Measurements from ENCODE around the gene ADGRB2.

Gene ADGRB2

GRCh38 chr1:31695327-31695726, 68.8 kb downstream of the ADGRB2 start:
- H3K27ac ChIP-seq (ENCODE audit: low read depth, low read length) = no peak overlapping the region
- peaks cover 8% of the 10 kb centered on the region; the same call in 1 of the 2 replicates for H3K36me3 ChIP-seq (ENCODE audit: control insufficient read depth, insufficient read depth, low read length)
- no peak overlapping the region for H3K9ac ChIP-seq (ENCODE audit: low read depth, low read length)
- H3K9me3 ChIP-seq (ENCODE audit: control insufficient read depth, insufficient read depth, low read length) = no peaks in the 10 kb centered on the region
- H3K4me1 ChIP-seq (ENCODE audit: control insufficient read depth, insufficient read depth, low read length) = 0 out of 2 replicates have a peak, but pooled peaks cover under 1% of the 10 kb centered on the region
- no peaks in the 10 kb centered on the region for H3K27me3 ChIP-seq (ENCODE audit: control insufficient read depth, insufficient read depth, low read length)
- H3K4me3 ChIP-seq (ENCODE audit: low read depth, low read length) = no peak overlapping the region

- Histone ChIP-seq H3K27ac (ENCODE audit: low read depth, low read length) (no peak overlapping the region), H3K4me3 (ENCODE audit: low read depth, low read length) (no peak overlapping the region), H3K9ac (ENCODE audit: low read depth, low read length) (no peak overlapping the region), H3K9me3 (ENCODE audit: control insufficient read depth, insufficient read depth, low read length) (no peaks in the 10 kb centered on the region), H3K4me1 (ENCODE audit: control insufficient read depth, insufficient read depth, low read length) (no peaks in the 10 kb centered on the region), H3K27me3 (ENCODE audit: control insufficient read depth, insufficient read depth, low read length) (no peaks in the 10 kb centered on the region), H3K36me3 (ENCODE audit: control insufficient read depth, insufficient read depth, low read length) (peaks cover 8% of the 10 kb centered on the region; the same call in 1 of the 2 replicates)
Measured at GRCh38 chr1:31694964-31695313, 69.2 kb downstream of the ADGRB2 start.

- Histone ChIP-seq H3K27ac (ENCODE audit: low read depth, low read length) (no peak overlapping the region), H3K9ac (ENCODE audit: low read depth, low read length) (no peak overlapping the region), H3K4me1 (ENCODE audit: control insufficient read depth, insufficient read depth, low read length) (no peaks in the 10 kb centered on the region), H3K4me3 (ENCODE audit: low read depth, low read length) (no peak overlapping the region), H3K36me3 (ENCODE audit: control insufficient read depth, insufficient read depth, low read length) (peaks cover 3% of the 10 kb centered on the region; the same call in 1 of the 2 replicates), H3K9me3 (ENCODE audit: control insufficient read depth, insufficient read depth, low read length) (no peaks in the 10 kb centered on the region), H3K27me3 (ENCODE audit: control insufficient read depth, insufficient read depth, low read length) (no peaks in the 10 kb centered on the region)
Measured at GRCh38 chr1:31694069-31694963, 69.8 kb downstream of the ADGRB2 start.

GRCh38 chr1:31693231-31693630, 70.9 kb downstream of the ADGRB2 start:
- Histone ChIP-seq H3K4me3 (ENCODE audit: low read depth, low read length) (no peak overlapping the region), H3K4me1 (ENCODE audit: control insufficient read depth, insufficient read depth, low read length) (no peaks in the 10 kb centered on the region), H3K27ac (ENCODE audit: low read depth, low read length) (no peak overlapping the region), H3K9me3 (ENCODE audit: control insufficient read depth, insufficient read depth, low read length) (no peaks in the 10 kb centered on the region), H3K27me3 (ENCODE audit: control insufficient read depth, insufficient read depth, low read length) (no peaks in the 10 kb centered on the region), H3K9ac (ENCODE audit: low read depth, low read length) (no peak overlapping the region), H3K36me3 (ENCODE audit: control insufficient read depth, insufficient read depth, low read length) (no peaks in the 10 kb centered on the region)

GRCh38 chr1:31691951-31692350, 72.2 kb downstream of the ADGRB2 start:
- Histone ChIP-seq H3K4me1 (ENCODE audit: control insufficient read depth, insufficient read depth, low read length) (no peaks in the 10 kb centered on the region), H3K9ac (ENCODE audit: low read depth, low read length) (no peak overlapping the region), H3K27ac (ENCODE audit: low read depth, low read length) (no peak overlapping the region), H3K4me3 (ENCODE audit: low read depth, low read length) (no peak overlapping the region), H3K9me3 (ENCODE audit: control insufficient read depth, insufficient read depth, low read length) (no peaks in the 10 kb centered on the region), H3K27me3 (ENCODE audit: control insufficient read depth, insufficient read depth, low read length) (no peaks in the 10 kb centered on the region), H3K36me3 (ENCODE audit: control insufficient read depth, insufficient read depth, low read length) (no peaks in the 10 kb centered on the region)

GRCh38 chr1:31691446-31691845, 72.7 kb downstream of the ADGRB2 start:
- Histone ChIP-seq H3K36me3 (ENCODE audit: control insufficient read depth, insufficient read depth, low read length) (no peaks in the 10 kb centered on the region), H3K4me3 (ENCODE audit: low read depth, low read length) (no peak overlapping the region), H3K27ac (ENCODE audit: low read depth, low read length) (no peak overlapping the region), H3K27me3 (ENCODE audit: control insufficient read depth, insufficient read depth, low read length) (no peaks in the 10 kb centered on the region), H3K9ac (ENCODE audit: low read depth, low read length) (no peak overlapping the region), H3K9me3 (ENCODE audit: control insufficient read depth, insufficient read depth, low read length) (no peaks in the 10 kb centered on the region), H3K4me1 (ENCODE audit: control insufficient read depth, insufficient read depth, low read length) (no peaks in the 10 kb centered on the region)

- Histone ChIP-seq H3K9me3 (ENCODE audit: control insufficient read depth, insufficient read depth, low read length) (no peaks in the 10 kb centered on the region), H3K27me3 (ENCODE audit: control insufficient read depth, insufficient read depth, low read length) (no peaks in the 10 kb centered on the region), H3K4me1 (ENCODE audit: control insufficient read depth, insufficient read depth, low read length) (no peaks in the 10 kb centered on the region)
Measured at GRCh38 chr1:31690921-31691320, 73.2 kb downstream of the ADGRB2 start.

GRCh38 chr1:31689854-31690253, 74.3 kb downstream of the ADGRB2 start:
- Histone ChIP-seq H3K4me1 (ENCODE audit: control insufficient read depth, insufficient read depth, low read length) (no peaks in the 10 kb centered on the region), H3K36me3 (ENCODE audit: control insufficient read depth, insufficient read depth, low read length) (no peaks in the 10 kb centered on the region), H3K9me3 (ENCODE audit: control insufficient read depth, insufficient read depth, low read length) (no peaks in the 10 kb centered on the region), H3K27me3 (ENCODE audit: control insufficient read depth, insufficient read depth, low read length) (no peaks in the 10 kb centered on the region), H3K9ac (ENCODE audit: low read depth, low read length) (no peak overlapping the region), H3K4me3 (ENCODE audit: low read depth, low read length) (no peak overlapping the region), H3K27ac (ENCODE audit: low read depth, low read length) (no peak overlapping the region)

More at GRCh38 chr1:31690921-31691320, 73.2 kb downstream of the ADGRB2 start:
- no peak overlapping the region for H3K9ac ChIP-seq (ENCODE audit: low read depth, low read length)
- H3K4me3 ChIP-seq (ENCODE audit: low read depth, low read length) = no peak overlapping the region
- H3K36me3 ChIP-seq (ENCODE audit: control insufficient read depth, insufficient read depth, low read length) = no peaks in the 10 kb centered on the region
- H3K27ac ChIP-seq (ENCODE audit: low read depth, low read length) = no peak overlapping the region

GRCh38 chr1:31689379-31689778, 74.8 kb downstream of the ADGRB2 start:
- H3K4me1 ChIP-seq (ENCODE audit: control insufficient read depth, insufficient read depth, low read length) = no peaks in the 10 kb centered on the region
- H3K27ac ChIP-seq (ENCODE audit: low read depth, low read length) = no peak overlapping the region
- no peaks in the 10 kb centered on the region for H3K36me3 ChIP-seq (ENCODE audit: control insufficient read depth, insufficient read depth, low read length)
- no peaks in the 10 kb centered on the region for H3K9me3 ChIP-seq (ENCODE audit: control insufficient read depth, insufficient read depth, low read length)
- H3K4me3 ChIP-seq (ENCODE audit: low read depth, low read length) = no peak overlapping the region
- H3K27me3 ChIP-seq (ENCODE audit: control insufficient read depth, insufficient read depth, low read length) = no peaks in the 10 kb centered on the region
- H3K9ac ChIP-seq (ENCODE audit: low read depth, low read length) = no peak overlapping the region

- H3K4me1 ChIP-seq (ENCODE audit: control insufficient read depth, insufficient read depth, low read length) = no peaks in the 10 kb centered on the region
- H3K27me3 ChIP-seq (ENCODE audit: control insufficient read depth, insufficient read depth, low read length) = no peaks in the 10 kb centered on the region
- no peaks in the 10 kb centered on the region for H3K9me3 ChIP-seq (ENCODE audit: control insufficient read depth, insufficient read depth, low read length)
- H3K9ac ChIP-seq (ENCODE audit: low read depth, low read length) = no peak overlapping the region
- H3K36me3 ChIP-seq (ENCODE audit: control insufficient read depth, insufficient read depth, low read length) = no peaks in the 10 kb centered on the region
- H3K27ac ChIP-seq (ENCODE audit: low read depth, low read length) = no peak overlapping the region
- H3K4me3 ChIP-seq (ENCODE audit: low read depth, low read length) = no peak overlapping the region
Measured at GRCh38 chr1:31688233-31688918, 75.8 kb downstream of the ADGRB2 start.

- Histone ChIP-seq H3K36me3 (ENCODE audit: control insufficient read depth, insufficient read depth, low read length) (peaks cover 2% of the 10 kb centered on the region; the same call in 1 of the 2 replicates), H3K4me1 (ENCODE audit: control insufficient read depth, insufficient read depth, low read length) (no peaks in the 10 kb centered on the region), H3K4me3 (ENCODE audit: low read depth, low read length) (no peak overlapping the region), H3K9ac (ENCODE audit: low read depth, low read length) (no peak overlapping the region), H3K9me3 (ENCODE audit: control insufficient read depth, insufficient read depth, low read length) (no peaks in the 10 kb centered on the region), H3K27me3 (ENCODE audit: control insufficient read depth, insufficient read depth, low read length) (no peaks in the 10 kb centered on the region), H3K27ac (ENCODE audit: low read depth, low read length) (no peak overlapping the region)
Measured at GRCh38 chr1:31687601-31688000, 76.5 kb downstream of the ADGRB2 start.
